Endothelial cell (in vitro differentiated cells): Measurements from ENCODE around the gene NOS3. TPM values are rescaled to one million over a fixed set of nuclear protein-coding genes. Genes with fewer than 3 reads are reported as not detected.

Source experiments
- DNase-seq: peaks from one replicate; pipeline ENCODE4 v3.0.0; 2021; ENCODE audit warnings: low spot score
- H3K27ac Mint-ChIP-seq: one replicate; pipeline ENCODE4 v1.8.0; 2021; ENCODE audit warnings: mixed read lengths, inconsistent platforms; ENCODE audit not compliant: unreplicated experiment
- H3K27me3 Mint-ChIP-seq: one replicate; pipeline ENCODE4 v1.8.0; 2021; ENCODE audit warnings: mild to moderate bottlenecking, moderate library complexity, mixed read lengths, inconsistent platforms; ENCODE audit not compliant: unreplicated experiment
- H3K36me3 Mint-ChIP-seq: one replicate; pipeline ENCODE4 v1.8.0; 2021; ENCODE audit warnings: mild to moderate bottlenecking, low read depth, mixed read lengths, inconsistent platforms; ENCODE audit not compliant: unreplicated experiment
- H3K4me1 Mint-ChIP-seq: one replicate; pipeline ENCODE4 v1.8.0; 2021; ENCODE audit warnings: mild to moderate bottlenecking, mixed read lengths, inconsistent platforms; ENCODE audit not compliant: unreplicated experiment
- H3K4me3 Mint-ChIP-seq: one replicate; pipeline ENCODE4 v1.8.0; 2021; ENCODE audit warnings: mild to moderate bottlenecking, mixed read lengths, inconsistent platforms; ENCODE audit not compliant: unreplicated experiment
- H3K9me3 Mint-ChIP-seq: one replicate; pipeline ENCODE4 v1.8.0; 2021; ENCODE audit warnings: mixed read lengths, inconsistent platforms; ENCODE audit not compliant: unreplicated experiment
- total RNA-seq: library from RNA; stranded (reverse); fragmentation: NEBNext Ultra II Directional; extraction: Animal tissue kit (Norgen Biotek cat#: 25700); gene quantifications from one replicate; pipeline ENCODE4 v1.2.1, GENCODE V29; 2021; ENCODE audit not compliant: unreplicated experiment
- TF ChIP-seq, protein P1 (sequence below): fragments of 200-600 bp; sonication (generic); IDR thresholded peaks from one replicate; pipeline ENCODE4 v1.5.0; 2021; ENCODE audit warnings: antibody characterized with exemption; ENCODE audit not compliant: unreplicated experiment

The NOS3 gene
- total RNA-seq, 1 donor from 2014 or later, result 102 TPM

DNA sequence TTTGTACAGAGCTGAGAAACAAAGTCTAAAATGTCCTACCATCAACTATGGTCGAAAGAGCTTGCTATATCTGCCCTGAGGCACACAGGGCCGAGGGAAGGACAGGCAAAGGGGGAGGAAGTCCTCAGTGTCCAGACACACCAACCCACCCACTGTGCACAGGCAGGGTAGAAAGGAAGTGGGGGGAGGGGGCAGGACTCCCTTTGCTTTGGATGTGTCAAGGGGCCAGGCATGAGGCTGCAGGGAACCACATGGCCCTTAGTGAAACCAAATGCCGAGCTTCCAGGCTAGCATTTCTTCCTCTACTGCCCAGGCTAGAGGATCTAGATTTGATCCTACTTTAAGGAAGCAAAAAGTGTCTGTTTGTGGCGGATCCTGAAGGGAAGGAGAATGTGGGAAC lies 41.3 kb upstream of the NOS3 start:
- Mint-ChIP-seq H3K27ac (no peak overlapping the region), H3K9me3 (no peaks in the 10 kb centered on the region), H3K36me3 (no peaks in the 10 kb centered on the region), H3K27me3 (peaks cover 10% of the 10 kb centered on the region), H3K4me3 (peak overlapping the region; percentile 6), H3K4me1 (peaks cover 7% of the 10 kb centered on the region)
- DNase-seq, result no peak
- TF ChIP-seq, protein P1, sequence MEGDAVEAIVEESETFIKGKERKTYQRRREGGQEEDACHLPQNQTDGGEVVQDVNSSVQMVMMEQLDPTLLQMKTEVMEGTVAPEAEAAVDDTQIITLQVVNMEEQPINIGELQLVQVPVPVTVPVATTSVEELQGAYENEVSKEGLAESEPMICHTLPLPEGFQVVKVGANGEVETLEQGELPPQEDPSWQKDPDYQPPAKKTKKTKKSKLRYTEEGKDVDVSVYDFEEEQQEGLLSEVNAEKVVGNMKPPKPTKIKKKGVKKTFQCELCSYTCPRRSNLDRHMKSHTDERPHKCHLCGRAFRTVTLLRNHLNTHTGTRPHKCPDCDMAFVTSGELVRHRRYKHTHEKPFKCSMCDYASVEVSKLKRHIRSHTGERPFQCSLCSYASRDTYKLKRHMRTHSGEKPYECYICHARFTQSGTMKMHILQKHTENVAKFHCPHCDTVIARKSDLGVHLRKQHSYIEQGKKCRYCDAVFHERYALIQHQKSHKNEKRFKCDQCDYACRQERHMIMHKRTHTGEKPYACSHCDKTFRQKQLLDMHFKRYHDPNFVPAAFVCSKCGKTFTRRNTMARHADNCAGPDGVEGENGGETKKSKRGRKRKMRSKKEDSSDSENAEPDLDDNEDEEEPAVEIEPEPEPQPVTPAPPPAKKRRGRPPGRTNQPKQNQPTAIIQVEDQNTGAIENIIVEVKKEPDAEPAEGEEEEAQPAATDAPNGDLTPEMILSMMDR, result no peak

DNA sequence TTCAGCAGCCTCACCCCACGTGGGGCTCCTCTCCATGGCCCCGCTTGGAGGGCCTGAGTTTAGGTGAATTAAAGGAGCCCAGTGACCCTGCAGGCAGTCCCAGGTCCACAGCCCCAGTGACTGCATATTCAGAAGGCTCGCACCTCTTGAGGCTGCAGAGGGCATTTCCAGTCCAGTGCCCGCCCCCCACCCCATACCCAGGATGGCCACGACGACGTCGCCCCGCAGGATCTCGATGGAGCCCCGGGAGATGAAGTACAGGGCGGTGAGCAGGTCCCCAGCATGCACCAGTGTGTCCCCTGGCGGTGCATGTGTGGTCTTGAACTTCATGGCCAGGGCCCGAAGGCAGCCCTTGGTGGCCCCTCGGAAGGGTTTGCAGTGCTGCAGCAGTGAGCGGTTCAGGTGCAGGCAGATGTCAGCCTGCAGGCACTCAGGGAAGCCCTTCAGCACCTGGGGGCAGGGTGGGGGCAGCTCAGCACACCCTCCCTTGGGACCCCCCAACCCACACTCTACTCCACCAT lies 40.8 kb upstream of the NOS3 start:
- TF ChIP-seq, protein P1, result no peak
- no peaks in the 10 kb centered on the region for H3K36me3 Mint-ChIP-seq
- H3K4me3 Mint-ChIP-seq, result no peak overlapping the region
- H3K27ac Mint-ChIP-seq, result no peak overlapping the region
- no peaks in the 10 kb centered on the region for H3K9me3 Mint-ChIP-seq
- H3K4me1 Mint-ChIP-seq, result peaks cover 9% of the 10 kb centered on the region
- H3K27me3 Mint-ChIP-seq, result peaks cover 12% of the 10 kb centered on the region
- DNase-seq, result no peak

GRCh38 chr7:150950496-150951180 lies 40.2 kb upstream of the NOS3 start:
- DNase-seq, result no peak
- Mint-ChIP-seq H3K4me3 (no peak overlapping the region), H3K27me3 (peaks cover 12% of the 10 kb centered on the region), H3K4me1 (peaks cover 9% of the 10 kb centered on the region), H3K36me3 (no peaks in the 10 kb centered on the region), H3K27ac (no peak overlapping the region), H3K9me3 (no peaks in the 10 kb centered on the region)
- TF ChIP-seq, protein P1, result no peak

DNA sequence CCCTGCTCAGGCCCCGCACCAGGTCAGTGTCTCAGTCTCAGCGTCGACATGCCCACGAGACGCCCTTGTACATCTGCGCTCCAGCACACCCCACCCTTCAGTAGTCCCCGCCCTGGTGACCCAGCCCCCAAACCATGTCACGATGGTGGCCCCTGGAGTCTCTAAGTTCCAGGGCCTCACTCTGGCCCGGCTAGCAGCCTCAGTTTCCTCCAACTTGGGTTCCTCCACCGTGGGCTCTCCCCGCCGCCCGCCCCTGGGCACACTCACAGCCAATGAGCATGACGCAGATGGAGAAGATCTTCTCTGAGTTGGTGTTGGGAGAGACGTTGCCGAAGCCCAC lies 39.7 kb upstream of the NOS3 start:
- H3K4me1 Mint-ChIP-seq, result peaks cover 12% of the 10 kb centered on the region
- no peak for DNase-seq
- no peak overlapping the region for H3K27ac Mint-ChIP-seq
- no peaks in the 10 kb centered on the region for H3K36me3 Mint-ChIP-seq
- H3K9me3 Mint-ChIP-seq, result no peaks in the 10 kb centered on the region
- no peak overlapping the region for H3K4me3 Mint-ChIP-seq
- TF ChIP-seq, protein P1, result no peak
- H3K27me3 Mint-ChIP-seq, result peaks cover 10% of the 10 kb centered on the region

- Mint-ChIP-seq H3K4me3 (no peak overlapping the region), H3K9me3 (no peaks in the 10 kb centered on the region), H3K27ac (no peak overlapping the region), H3K4me1 (peaks cover 12% of the 10 kb centered on the region), H3K36me3 (no peaks in the 10 kb centered on the region), H3K27me3 (peaks cover 10% of the 10 kb centered on the region)
- DNase-seq, result no peak
- TF ChIP-seq, protein P1, result no peak
These were observed 39.3 kb upstream of the NOS3 start for GRCh38 chr7:150951521-150951920.
